ENCODE data around the gene TTLL11. TPM values are rescaled to one million over a fixed set of nuclear protein-coding genes. Genes with fewer than 3 reads are reported as not detected.

TTLL11 gene
- total RNA-seq, 1 experiment from 2014 or later = 1.5 TPM

- no peaks in the 10 kb centered on the region for H4K20me1 ChIP-seq (ENCODE audit: control insufficient read depth, insufficient read depth, insufficient read length)
- H3K27ac Mint-ChIP-seq = no peak overlapping the region
- 0 out of 2 replicates have a peak, but pooled peaks cover 3% of the 10 kb centered on the region for H3K4me1 ChIP-seq (ENCODE audit: insufficient read depth, low read length)
- H4K5ac ChIP-seq (ENCODE audit: insufficient read length, low read depth, low read length) = no peak overlapping the region
- H3T11ph ChIP-seq (ENCODE audit: low read length) = no peak overlapping the region
- no peaks in the 10 kb centered on the region for H3K23me2 ChIP-seq (ENCODE audit: insufficient read length, low read depth, low read length, poor library complexity, severe bottlenecking)
- no peak overlapping the region for H4K91ac ChIP-seq (ENCODE audit: insufficient read length, low read depth, low read length)
- no peaks in the 10 kb centered on the region for H3K9me3 Mint-ChIP-seq
- H2BK12ac ChIP-seq (ENCODE audit: insufficient read length, low read depth, low read length) = no peak overlapping the region
- no peaks in the 10 kb centered on the region for H3K79me2 ChIP-seq (ENCODE audit: insufficient read depth, low read length)
- H3K27me3 ChIP-seq (ENCODE audit: insufficient read depth, low read length) = no peaks in the 10 kb centered on the region
- H3K4me2 ChIP-seq (ENCODE audit: insufficient read depth, insufficient read length, low read length) = no peak overlapping the region
- DNase-seq = no peak
- no peaks in the 10 kb centered on the region for H3K36me3 Mint-ChIP-seq (ENCODE audit: insufficient read depth in 1 of 3, low read depth in 3 of 3)
- no peak overlapping the region for H2AK5ac ChIP-seq (ENCODE audit: insufficient read length, low read length)
- no CpG with 5 or more reads among the region's 6 CpGs for WGBS (ENCODE audit: extremely low coverage, insufficient read length, low lambda C conversion rate)
- H3K14ac ChIP-seq (ENCODE audit: insufficient read depth, low read length) = no peak overlapping the region
- peaks cover 13 to 19% of the 10 kb centered on the region in 2 experiments for H3K4me1 Mint-ChIP-seq
- no peak overlapping the region for H2AFZ ChIP-seq (ENCODE audit: low read length)
- H3K4me3 Mint-ChIP-seq = no peak overlapping the region
- H3K79me1 ChIP-seq (ENCODE audit: insufficient read depth, low read depth, low read length, poor library complexity, severe bottlenecking) = no peaks in the 10 kb centered on the region
- no peak for TF ChIP-seq CTCF (conservative IDR thresholded peaks at IDR 0.05)
- H3K27me3 Mint-ChIP-seq (ENCODE audit: low read depth) = peaks cover 3% of the 10 kb centered on the region; the same call in 1 of the 2 replicates
- no peaks in the 10 kb centered on the region for H3K9me3 ChIP-seq (ENCODE audit: control insufficient read depth, low read depth, low read length)
- H3K27ac ChIP-seq (ENCODE audit: insufficient read length, low read depth, low read length) = no peak overlapping the region
- no peak overlapping the region for H2BK15ac ChIP-seq (ENCODE audit: low read depth, low read length)
- H3K23ac ChIP-seq (ENCODE audit: insufficient read length, low read depth, low read length) = no peak overlapping the region
- no peak overlapping the region for H2BK20ac ChIP-seq (ENCODE audit: low read depth, low read length, poor library complexity, severe bottlenecking)
- H4K8ac ChIP-seq (replicated peaks; ENCODE audit: insufficient read length, low read depth, low read length) = no peak overlapping the region
- H3K9ac ChIP-seq (ENCODE audit: extremely low read depth, insufficient read length, low read length) = no peak overlapping the region
- no peak overlapping the region for H3K18ac ChIP-seq (ENCODE audit: insufficient read length, low read depth, low read length)
- H3K56ac ChIP-seq (ENCODE audit: insufficient read length, low read depth, low read length) = no peak overlapping the region
- H3K4ac ChIP-seq (ENCODE audit: low read depth, low read length) = no peak overlapping the region
- no peak overlapping the region for H2BK120ac ChIP-seq (ENCODE audit: low read depth, low read length, poor library complexity, severe bottlenecking)
- H2BK5ac ChIP-seq (ENCODE audit: insufficient read length, low read length) = no peak overlapping the region
These were observed 53.9 kb downstream of the TTLL11 start for GRCh38 chr9:122039234-122039633.

Data from H9 (cell line).